Uterus (tissue), 4 donors: Measurements from ENCODE around the gene RHOC. TPM values are rescaled to one million over a fixed set of nuclear protein-coding genes. Genes with fewer than 3 reads are reported as not detected.

Experiments used
- DNase-seq, 2 donors: peaks; one replicate each; pipeline ENCODE4 v3.0.0-alpha.2; 2019 to 2020
- H3K27ac ChIP-seq, 2 donors: fragments of 200-600 bp; sonication (generic); 1 replicate in 1 of 2; 2 replicates in 1 of 2; pipeline ENCODE4 v1.5.1; 2016 to 2018
- H3K27me3 ChIP-seq, 2 donors: fragments of 200-600 bp; sonication (generic); one replicate each; pipeline ENCODE4 v1.5.1; 2018 to 2019; ENCODE audit warnings: control low read depth in 1 of 2
- H3K36me3 ChIP-seq, 2 donors: fragments of 200-600 bp; sonication (generic); one replicate each; pipeline ENCODE4 v1.5.1; 2019; ENCODE audit warnings: control low read depth in 1 of 2
- H3K4me1 ChIP-seq, 2 donors: fragments of 200-600 bp; sonication (generic); one replicate each; pipeline ENCODE4 v1.5.1; 2018 to 2019; ENCODE audit warnings: control low read depth in 1 of 2
- H3K4me3 ChIP-seq, 2 donors: fragments of 200-600 bp; sonication (generic); 1 replicate in 1 of 2; 2 replicates in 1 of 2; pipeline ENCODE4 v1.5.1; 2018 to 2019; ENCODE audit warnings: mild to moderate bottlenecking in 1 of 2
- H3K9me3 ChIP-seq, 2 donors: fragments of 200-600 bp; sonication (generic); one replicate each; pipeline ENCODE4 v1.5.1; 2019; ENCODE audit warnings: control low read depth in 1 of 2
- CTCF ChIP-seq, 4 experiments: fragments of 200-600 bp in 2 of 4; fragments of 450-650 bp in 2 of 4; sonication (generic) in 2 of 4; IDR thresholded peaks; one replicate each; pipeline ENCODE4 v1.5.1; 2016 to 2019; ENCODE audit warnings: antibody characterized with exemption in 4 of 4, mild to moderate bottlenecking in 2 of 4, moderate library complexity in 1 of 4
- POLR2A ChIP-seq, 2 donors: fragments of 450-650 bp; IDR thresholded peaks; one replicate each; pipeline ENCODE4 v1.6.1; 2016; ENCODE audit warnings: antibody characterized with exemption in 2 of 2, mild to moderate bottlenecking in 1 of 2, moderate library complexity in 1 of 2
- intact Hi-C: fragments of 100-400 bp; cut with DNase I; formaldehyde crosslinking; loops from one replicate; pipeline ENCODE4 v1.15.1; 2023; ENCODE audit warnings: low total_unique reads
- total RNA-seq, 4 donors: library from RNA; depleted of rRNA in 3 of 4; stranded (reverse); fragments of >200 nt in 3 of 4; gene quantifications; one replicate each; pipeline versions ENCODE4 v1.1.0 to v1.2.4, GENCODE V29; 2014 to 2023
- donor health status: DM: yes; HTN: yes; CAD: no.

RHOC gene
- total RNA-seq, 4 donors from 2014 or later: 176 to 314 (median 279) TPM

- no peak for DNase-seq
- Histone ChIP-seq H3K27ac (peak overlapping the region; percentile 97), H3K9me3 (no peaks in the 10 kb centered on the region), H3K4me3 (no peak overlapping the region), H3K27me3 (no peaks in the 10 kb centered on the region), H3K36me3 (no peaks in the 10 kb centered on the region), H3K4me1 (peaks cover 27 to 36% of the 10 kb centered on the region in 2 donors)
- TF ChIP-seq CTCF (IDR thresholded peaks at IDR 0.05) (no peak), POLR2A (IDR thresholded peaks at IDR 0.05) (no peak)
- intact Hi-C loops: no loop called here
Measured at GRCh38 chr1:112697781-112698201, 9.1 kb downstream of the RHOC start.

GRCh38 chr1:112696578-112697314 is 10.2 kb downstream of the RHOC start:
- Histone ChIP-seq H3K36me3 (no peaks in the 10 kb centered on the region), H3K27ac (peak overlapping the region; percentile 97), H3K27me3 (no peaks in the 10 kb centered on the region), H3K4me1 (peaks cover 27% of the 10 kb centered on the region in 2 donors), H3K4me3 (no peak overlapping the region), H3K9me3 (no peaks in the 10 kb centered on the region)
- intact Hi-C loops: no loop called here
- no peak for DNase-seq
- no peak for TF ChIP-seq POLR2A (IDR thresholded peaks at IDR 0.05)
- no peak for TF ChIP-seq CTCF (IDR thresholded peaks at IDR 0.05)

- no peak for TF ChIP-seq POLR2A (IDR thresholded peaks at IDR 0.05)
- TF ChIP-seq CTCF (IDR thresholded peaks at IDR 0.05): no peak
- DNase-seq: no peak
- Histone ChIP-seq H3K36me3 (no peaks in the 10 kb centered on the region), H3K9me3 (no peaks in the 10 kb centered on the region), H3K4me3 (no peak overlapping the region), H3K4me1 (peaks cover 19 to 20% of the 10 kb centered on the region in 2 donors), H3K27me3 (no peaks in the 10 kb centered on the region), H3K27ac (no peak overlapping the region)
- intact Hi-C loops: no loop called here
Measured at GRCh38 chr1:112695276-112695675, 11.7 kb downstream of the RHOC start.

- H3K4me1 ChIP-seq: peaks cover 12 to 15% of the 10 kb centered on the region in 2 donors
- no peak overlapping the region for H3K27ac ChIP-seq
- DNase-seq: no peak
- no peaks in the 10 kb centered on the region for H3K27me3 ChIP-seq
- H3K9me3 ChIP-seq: no peaks in the 10 kb centered on the region
- TF ChIP-seq CTCF (IDR thresholded peaks at IDR 0.05) (no peak), POLR2A (IDR thresholded peaks at IDR 0.05) (no peak)
- intact Hi-C loops: no loop called here
- H3K4me3 ChIP-seq: no peak overlapping the region
- H3K36me3 ChIP-seq: no peaks in the 10 kb centered on the region
Measured at GRCh38 chr1:112694363-112694929, 12.5 kb downstream of the RHOC start.

- H3K27me3 ChIP-seq: no peaks in the 10 kb centered on the region
- H3K4me3 ChIP-seq: no peak overlapping the region
- DNase-seq: no peak
- TF ChIP-seq POLR2A (IDR thresholded peaks at IDR 0.05) (no peak), CTCF (IDR thresholded peaks at IDR 0.05) (no peak)
- H3K27ac ChIP-seq: no peak overlapping the region
- peaks cover 6 to 9% of the 10 kb centered on the region in 2 donors for H3K4me1 ChIP-seq
- no peaks in the 10 kb centered on the region for H3K36me3 ChIP-seq
- intact Hi-C loops: no loop called here
- H3K9me3 ChIP-seq: no peaks in the 10 kb centered on the region
Measured at GRCh38 chr1:112693821-112694220, 13.1 kb downstream of the RHOC start.
